Neural progenitor cell (in vitro differentiated cells): ENCODE data around the gene NAT14.

Experiments
- CTCF ChIP-seq: fragments of 200-600 bp; sonication (generic); IDR thresholded peaks from 2 replicates; pipeline ENCODE4 v1.5.1; 2017; ENCODE audit warnings: antibody characterized with exemption, mild to moderate bottlenecking
- EZH2 ChIP-seq: fragments of 200-600 bp; sonication (generic); IDR thresholded peaks from 2 replicates; pipeline ENCODE4 v1.6.1; 2017; ENCODE audit warnings: antibody characterized with exemption, mild to moderate bottlenecking, moderate library complexity
- EZH2phosphoT487 ChIP-seq: fragments of 200-600 bp; sonication (generic); IDR thresholded peaks from 2 replicates; pipeline ENCODE4 v1.6.1; 2017; ENCODE audit warnings: antibody characterized with exemption

DNA sequence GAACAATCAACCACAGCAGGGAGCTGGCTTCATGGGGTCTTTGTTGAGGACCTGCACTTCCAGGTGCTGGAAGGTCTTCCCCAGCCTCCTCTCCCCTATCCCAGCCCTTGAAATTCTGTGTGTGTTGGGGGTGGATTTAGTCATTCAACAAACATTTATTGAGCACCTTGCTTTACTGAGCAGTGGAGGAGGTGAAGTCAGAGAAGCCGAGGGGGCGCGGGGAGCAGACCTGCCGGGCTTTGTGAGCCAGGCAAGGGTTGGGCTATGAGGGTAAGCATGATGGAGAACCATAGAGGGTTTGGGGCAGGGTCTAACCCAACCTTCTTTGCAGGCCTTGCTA, 17.0 kb upstream of the NAT14 start:
- no peak for TF ChIP-seq CTCF
- TF ChIP-seq EZH2: no peak
- no peak for TF ChIP-seq EZH2phosphoT487
